Fibroblast of villous mesenchyme (primary cell): Measurements from ENCODE around the gene TGIF2. TPM values are rescaled to one million over a fixed set of nuclear protein-coding genes. Genes with fewer than 3 reads are reported as not detected.

Experiments
- DNase-seq: peaks from one replicate; pipeline ENCODE4 v3.0.0-alpha.2; 2010; ENCODE audit warnings: low read depth
- H3K4me3 ChIP-seq: 2 replicates; pipeline ENCODE4 v1.5.1; 2011; ENCODE audit warnings: low read depth, mild to moderate bottlenecking, low read length
- CTCF ChIP-seq: IDR thresholded peaks from 2 replicates; pipeline ENCODE4 v1.5.1; 2012; ENCODE audit warnings: low read depth, mild to moderate bottlenecking, low read length; ENCODE audit not compliant: insufficient read depth
- total RNA-seq: library from RNA; depleted of rRNA; stranded (reverse); fragments of >200 nt; gene quantifications from 2 replicates; pipeline ENCODE4 v1.2.3, GENCODE V29; 2012

TGIF2 gene
- total RNA-seq, 1 donor: 10.4 TPM

GRCh38 chr20:36542516-36543183, 30.7 kb upstream of the TGIF2 start:
- no peak for TF ChIP-seq CTCF
- H3K4me3 ChIP-seq: peak overlapping the region; percentile 87
- no peak for DNase-seq

GRCh38 chr20:36543184-36544133, 29.9 kb upstream of the TGIF2 start:
- peak; percentile 82 for DNase-seq
- peak overlapping the region; percentile 87 for H3K4me3 ChIP-seq
- TF ChIP-seq CTCF: no peak

GRCh38 chr20:36544134-36545018, 29.0 kb upstream of the TGIF2 start:
- peak; percentile 33 for DNase-seq

GRCh38 chr20:36546111-36546736, 27.2 kb upstream of the TGIF2 start:
- H3K4me3 ChIP-seq: no peak overlapping the region
- TF ChIP-seq CTCF: no peak
- no peak for DNase-seq

More at GRCh38 chr20:36544134-36545018, 29.0 kb upstream of the TGIF2 start:
- TF ChIP-seq CTCF: no peak
- H3K4me3 ChIP-seq: peak overlapping the region; percentile 87

GRCh38 chr20:36547186-36548005, 26.0 kb upstream of the TGIF2 start:
- TF ChIP-seq CTCF: no peak
- DNase-seq: no peak
- H3K4me3 ChIP-seq: no peak overlapping the region

- no peak for DNase-seq
- no peak overlapping the region for H3K4me3 ChIP-seq
- TF ChIP-seq CTCF: peak; percentile 32
These were observed 25.4 kb upstream of the TGIF2 start for GRCh38 chr20:36548006-36548315.
